HG02571 (cell line): Measurements from ENCODE around the gene CFAP47.
"Not testable (repeated sequence)": the region's sequence is repeated elsewhere in the genome, so short reads cannot be mapped to it uniquely, and the experiment has no call there.

Experiments
- ATAC-seq: cut with Tn5 transposase; IDR thresholded peaks from one replicate; pipeline ENCODE4 v1.9.1; 2021; ENCODE audit warnings: mild to moderate bottlenecking, moderate library complexity; ENCODE audit not compliant: unreplicated experiment

The CFAP47 gene

DNA sequence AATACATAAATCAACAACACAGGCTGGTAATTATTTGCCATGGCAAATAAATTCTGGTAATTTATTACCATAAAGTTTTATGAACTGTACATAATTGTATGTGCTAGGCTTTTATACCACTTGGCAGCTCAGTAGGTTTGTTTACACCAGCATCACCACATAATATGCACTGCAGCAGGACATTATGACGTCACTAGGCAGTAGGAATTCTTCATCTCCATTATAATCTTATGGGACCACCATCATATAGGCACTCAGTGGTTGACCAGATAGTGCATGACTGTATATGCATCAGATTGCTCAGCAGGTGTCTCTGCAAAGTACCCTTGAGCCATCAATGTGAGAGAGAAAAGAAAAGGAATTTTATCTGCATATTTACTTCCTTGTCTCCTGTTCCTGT is 295.4 kb downstream of the CFAP47 start:
- ATAC-seq, result no peak

- ATAC-seq, result no peak
These were observed 299.3 kb downstream of the CFAP47 start for GRCh38 chrX:36218801-36219200.

GRCh38 chrX:36234840-36235528 is 315.4 kb downstream of the CFAP47 start:
- ATAC-seq, result not testable (repeated sequence)

GRCh38 chrX:36241397-36241796 is 321.9 kb downstream of the CFAP47 start:
- no peak for ATAC-seq

GRCh38 chrX:36266155-36266554 is 346.6 kb downstream of the CFAP47 start:
- no peak for ATAC-seq

DNA sequence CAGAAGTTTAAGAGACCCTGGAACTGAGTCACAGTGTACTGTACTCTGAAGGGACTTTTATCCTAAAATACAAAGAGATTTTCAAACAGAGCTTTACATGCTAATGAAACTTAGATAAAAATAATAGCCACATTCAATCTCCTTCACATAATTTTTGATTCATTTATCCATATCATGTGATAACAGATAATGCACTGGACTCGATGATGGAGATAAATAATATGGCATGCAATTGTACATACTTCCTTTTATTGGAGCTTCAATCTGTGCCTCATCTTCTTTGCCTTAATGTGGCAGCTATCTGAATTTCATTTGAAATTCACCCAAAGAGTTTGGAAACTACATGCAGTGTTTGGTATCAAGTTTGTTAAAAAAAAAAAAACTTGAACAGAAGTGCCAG is 390.6 kb downstream of the CFAP47 start:
- ATAC-seq, result no peak

DNA sequence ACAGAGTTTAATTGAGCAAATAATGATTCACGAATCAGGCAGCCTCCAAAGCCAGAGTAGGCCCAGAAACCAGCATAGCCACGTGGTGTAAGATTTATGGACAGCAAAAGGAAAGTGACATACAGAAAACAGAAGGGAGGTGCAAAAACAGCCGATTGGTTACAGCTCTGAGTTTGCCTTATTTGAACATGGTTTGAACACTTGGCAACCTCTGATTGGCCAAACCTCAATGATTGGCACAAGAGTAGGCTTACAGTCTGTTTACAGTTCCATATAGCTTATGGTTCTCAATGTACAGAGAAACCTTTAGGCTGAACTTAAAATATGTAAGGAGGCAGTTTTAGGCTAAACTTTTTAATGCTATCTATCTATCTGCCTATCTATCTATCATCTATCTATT is 394.8 kb downstream of the CFAP47 start:
- no peak for ATAC-seq

DNA sequence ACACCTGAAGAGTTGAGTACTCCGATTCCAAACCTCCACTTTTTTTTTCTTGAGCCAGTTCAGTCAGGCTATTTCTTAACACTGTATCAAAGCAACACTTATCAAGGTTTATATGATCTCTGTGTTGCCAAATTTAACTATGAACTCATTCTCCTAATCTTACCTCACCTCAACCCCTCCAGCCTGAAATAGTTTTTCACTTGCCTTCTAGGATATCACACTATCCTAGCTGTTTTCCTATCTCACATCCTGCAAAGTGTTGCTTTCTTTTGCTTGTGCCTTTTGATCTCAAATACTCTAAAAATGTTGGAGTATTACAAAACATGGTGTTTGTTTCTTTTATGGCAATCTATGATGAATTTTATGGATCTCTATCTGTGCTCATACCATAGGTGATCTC is 415.0 kb downstream of the CFAP47 start:
- no peak for ATAC-seq

DNA sequence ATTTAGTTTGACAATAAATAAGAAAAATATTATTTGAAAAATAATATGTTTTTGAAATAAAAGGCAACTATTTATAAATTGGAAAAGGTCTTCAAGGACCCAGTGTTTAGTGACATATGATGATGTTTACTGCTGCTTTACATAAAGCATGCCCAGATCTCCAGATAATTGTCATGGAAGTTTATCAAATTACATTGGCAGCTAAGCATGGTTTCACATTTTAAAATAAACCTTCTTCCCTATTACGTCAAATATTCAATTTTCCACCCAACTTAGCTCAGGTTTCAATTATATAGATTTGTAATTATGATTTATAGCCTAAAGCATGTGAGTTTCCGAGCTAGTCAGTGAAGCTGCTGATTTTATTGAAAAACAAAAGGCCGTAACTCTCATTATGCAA is 417.2 kb downstream of the CFAP47 start:
- no peak for ATAC-seq

DNA sequence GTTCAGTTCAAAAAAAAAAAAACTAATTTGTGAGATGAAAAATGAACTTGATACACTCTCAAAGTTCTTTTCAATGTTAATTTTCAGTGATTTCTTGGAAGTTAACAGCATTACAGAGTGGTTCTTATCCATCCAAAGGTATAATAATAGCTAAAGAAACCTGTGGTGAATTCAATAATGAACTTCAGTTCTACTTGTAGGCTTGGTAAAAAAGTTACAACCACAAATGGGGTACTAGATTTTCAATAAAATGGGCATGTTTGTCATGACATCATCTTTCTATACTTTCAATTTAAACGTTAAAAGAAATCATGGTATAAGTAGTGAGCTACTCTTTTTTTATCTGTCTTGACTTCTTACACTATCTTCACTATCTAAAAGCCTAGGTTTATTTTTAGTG is 424.8 kb downstream of the CFAP47 start:
- ATAC-seq, result no peak

GRCh38 chrX:36348509-36348908 is 429.0 kb downstream of the CFAP47 start:
- ATAC-seq, result no peak

- ATAC-seq, result no peak
These were observed 438.3 kb downstream of the CFAP47 start for GRCh38 chrX:36357855-36358254.

GRCh38 chrX:36364262-36364661 is 444.7 kb downstream of the CFAP47 start:
- no peak for ATAC-seq

DNA sequence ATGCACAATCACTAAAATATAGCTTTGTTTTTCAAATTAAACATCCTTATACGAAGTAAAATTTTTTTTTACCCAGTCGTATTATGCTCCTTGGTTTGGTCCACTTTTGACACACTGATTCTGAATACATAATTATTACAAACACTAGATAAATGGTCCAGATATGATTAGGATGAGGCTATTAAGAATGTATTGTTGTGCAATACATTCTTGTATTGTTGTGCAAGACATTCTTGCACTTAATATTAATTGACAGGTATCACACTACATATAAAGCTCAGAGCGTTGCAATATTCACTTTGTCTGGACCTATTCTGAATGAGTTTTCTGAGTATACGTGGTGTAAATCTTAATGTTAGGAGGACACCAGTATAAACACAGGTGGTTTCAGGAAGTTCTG is 464.0 kb downstream of the CFAP47 start:
- ATAC-seq, result no peak

DNA sequence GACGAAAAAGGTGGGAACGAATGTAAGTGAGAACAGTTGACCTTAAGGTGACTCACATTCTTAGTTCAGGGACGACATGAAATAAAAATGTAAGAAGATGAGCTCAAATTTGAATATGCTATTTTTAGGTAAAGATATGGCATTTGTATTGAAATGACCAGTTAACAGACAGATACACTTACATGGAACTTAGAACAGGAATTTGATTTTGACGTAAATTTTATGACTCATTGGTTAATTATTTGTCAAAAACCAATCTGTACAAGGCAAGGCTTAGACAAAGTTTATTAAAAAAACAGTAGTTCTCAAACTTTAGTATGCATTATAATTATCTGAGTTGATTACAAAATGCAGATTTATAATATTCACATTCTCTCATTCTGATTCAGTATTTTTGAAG is 469.4 kb downstream of the CFAP47 start:
- no peak for ATAC-seq

GRCh38 chrX:36401774-36402173 is 482.2 kb downstream of the CFAP47 start:
- no peak for ATAC-seq

GRCh38 chrX:36407836-36408235 is 488.3 kb downstream of the CFAP47 start:
- no peak for ATAC-seq

DNA sequence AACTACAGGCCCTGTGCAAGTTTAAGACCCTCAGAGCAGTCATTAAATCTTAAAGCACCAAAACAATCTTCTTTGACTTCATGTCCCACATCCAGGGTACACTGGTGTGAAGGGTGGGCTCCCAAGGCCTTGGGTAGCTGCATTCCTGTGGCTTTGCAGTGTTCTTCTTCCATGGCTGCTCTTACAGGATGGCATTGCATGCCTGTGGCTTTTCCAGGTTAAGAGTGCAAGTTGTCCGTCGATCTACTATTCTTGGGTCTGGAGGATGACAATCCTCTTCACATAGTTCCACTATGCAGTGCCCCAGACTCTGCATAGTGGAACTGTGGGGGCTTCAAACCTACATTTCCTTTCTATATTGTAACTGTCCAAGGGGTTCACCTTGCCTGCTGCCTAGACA is 494.5 kb downstream of the CFAP47 start:
- ATAC-seq, result no peak

- ATAC-seq, result no peak
These were observed 502.8 kb downstream of the CFAP47 start for GRCh38 chrX:36422368-36422767.

- ATAC-seq, result no peak
These were observed 512.3 kb downstream of the CFAP47 start for GRCh38 chrX:36431819-36432218.

DNA sequence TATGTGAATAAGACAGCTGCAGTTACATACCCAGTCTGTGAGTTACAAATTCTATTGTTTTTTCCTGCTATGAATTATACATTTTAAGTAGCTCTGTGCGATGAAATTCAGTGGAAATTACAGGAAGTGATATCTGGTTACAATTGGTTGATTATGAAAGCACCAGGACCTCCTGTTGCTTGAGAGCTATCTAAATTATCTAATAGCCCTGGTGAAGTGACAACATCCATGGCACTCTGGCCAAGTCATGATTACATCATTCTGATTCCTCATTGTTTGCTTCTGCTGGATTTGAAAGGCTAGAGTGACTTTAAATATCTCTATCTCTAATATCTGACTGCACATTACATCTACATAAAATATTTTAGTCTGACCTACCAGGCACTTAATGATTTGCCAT is 515.0 kb downstream of the CFAP47 start:
- ATAC-seq, result no peak
